ENCODE measurements around the gene CERT1. TPM values are rescaled to one million over a fixed set of nuclear protein-coding genes. Genes with fewer than 3 reads are reported as not detected.

The CERT1 gene
- total RNA-seq, 1 experiment from 2014 or later, result 50.2 TPM

DNA sequence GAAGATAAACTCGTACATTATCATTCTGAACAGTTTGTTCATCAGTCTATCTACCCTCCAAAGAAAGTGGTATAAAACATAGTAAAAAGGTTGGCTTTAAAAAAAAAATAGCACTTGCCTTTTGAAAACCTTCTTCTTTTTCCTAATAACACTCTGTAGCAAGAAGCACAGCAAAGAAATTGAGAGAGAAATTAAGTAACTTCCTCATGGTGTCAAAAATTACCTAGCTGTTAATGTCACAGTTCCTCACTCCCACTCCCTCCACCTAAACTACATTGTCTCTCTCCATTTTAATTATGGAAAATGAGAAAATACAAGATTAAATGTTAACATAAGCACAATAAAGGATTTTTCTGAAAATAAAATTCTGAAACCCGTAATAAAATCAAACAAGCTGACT is 72.2 kb downstream of the CERT1 start:
- H3K4me3 Mint-ChIP-seq, result no peak overlapping the region
- H2BK20ac ChIP-seq (ENCODE audit: low read depth, low read length, poor library complexity, severe bottlenecking), result no peak overlapping the region
- H3T11ph ChIP-seq (ENCODE audit: low read length), result no peak overlapping the region
- no peak for DNase-seq
- no peak overlapping the region for H3K18ac ChIP-seq (ENCODE audit: insufficient read length, low read depth, low read length)
- TF ChIP-seq, protein P1, sequence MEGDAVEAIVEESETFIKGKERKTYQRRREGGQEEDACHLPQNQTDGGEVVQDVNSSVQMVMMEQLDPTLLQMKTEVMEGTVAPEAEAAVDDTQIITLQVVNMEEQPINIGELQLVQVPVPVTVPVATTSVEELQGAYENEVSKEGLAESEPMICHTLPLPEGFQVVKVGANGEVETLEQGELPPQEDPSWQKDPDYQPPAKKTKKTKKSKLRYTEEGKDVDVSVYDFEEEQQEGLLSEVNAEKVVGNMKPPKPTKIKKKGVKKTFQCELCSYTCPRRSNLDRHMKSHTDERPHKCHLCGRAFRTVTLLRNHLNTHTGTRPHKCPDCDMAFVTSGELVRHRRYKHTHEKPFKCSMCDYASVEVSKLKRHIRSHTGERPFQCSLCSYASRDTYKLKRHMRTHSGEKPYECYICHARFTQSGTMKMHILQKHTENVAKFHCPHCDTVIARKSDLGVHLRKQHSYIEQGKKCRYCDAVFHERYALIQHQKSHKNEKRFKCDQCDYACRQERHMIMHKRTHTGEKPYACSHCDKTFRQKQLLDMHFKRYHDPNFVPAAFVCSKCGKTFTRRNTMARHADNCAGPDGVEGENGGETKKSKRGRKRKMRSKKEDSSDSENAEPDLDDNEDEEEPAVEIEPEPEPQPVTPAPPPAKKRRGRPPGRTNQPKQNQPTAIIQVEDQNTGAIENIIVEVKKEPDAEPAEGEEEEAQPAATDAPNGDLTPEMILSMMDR (conservative IDR thresholded peaks at IDR 0.05), result no peak
- no peak overlapping the region for H3K4me2 ChIP-seq (ENCODE audit: insufficient read depth, insufficient read length, low read length)
- 0 out of 7 replicates have a peak overlapping the region, but pooled peaks of 1 of the 3 experiments have one; percentile 64 for H3K27ac Mint-ChIP-seq
- no peak overlapping the region for H3K27ac ChIP-seq (ENCODE audit: insufficient read length, low read depth, low read length)
- no peak overlapping the region for H2BK12ac ChIP-seq (ENCODE audit: insufficient read length, low read depth, low read length)
- H2BK15ac ChIP-seq (ENCODE audit: low read depth, low read length), result no peak overlapping the region
- no peaks in the 10 kb centered on the region for H3K23me2 ChIP-seq (ENCODE audit: insufficient read length, low read depth, low read length, poor library complexity, severe bottlenecking)
- no peak overlapping the region for H2BK5ac ChIP-seq (ENCODE audit: insufficient read length, low read length)
- H4K5ac ChIP-seq (ENCODE audit: insufficient read length, low read depth, low read length), result no peak overlapping the region
- H3K79me1 ChIP-seq (ENCODE audit: insufficient read depth, low read depth, low read length, poor library complexity, severe bottlenecking), result peaks cover 2% of the 10 kb centered on the region
- no CpG with 5 or more reads among the region's 2 CpGs for WGBS (ENCODE audit: extremely low coverage, insufficient read length, low lambda C conversion rate)
- H3K4me1 ChIP-seq (ENCODE audit: insufficient read depth, low read length), result no peaks in the 10 kb centered on the region
- no peak overlapping the region for H2BK120ac ChIP-seq (ENCODE audit: low read depth, low read length, poor library complexity, severe bottlenecking)
- H3K4ac ChIP-seq (ENCODE audit: low read depth, low read length), result no peak overlapping the region
- no peaks in the 10 kb centered on the region for H3K4me1 Mint-ChIP-seq
- H3K9me3 Mint-ChIP-seq, result peaks cover 7 to 10% of the 10 kb centered on the region in 2 experiments; a peak in 4 of 5 replicates
- H3K56ac ChIP-seq (ENCODE audit: insufficient read length, low read depth, low read length), result no peak overlapping the region
- no peaks in the 10 kb centered on the region for H3K79me2 ChIP-seq (ENCODE audit: insufficient read depth, low read length)
- no peak overlapping the region for H3K9ac ChIP-seq (ENCODE audit: extremely low read depth, insufficient read length, low read length)
- H3K9me3 ChIP-seq (ENCODE audit: control insufficient read depth, low read depth, low read length), result no peaks in the 10 kb centered on the region
- H3K27me3 ChIP-seq (ENCODE audit: insufficient read depth, low read length), result no peaks in the 10 kb centered on the region
- H4K8ac ChIP-seq (replicated peaks; ENCODE audit: insufficient read length, low read depth, low read length), result no peak overlapping the region
- H3K14ac ChIP-seq (ENCODE audit: insufficient read depth, low read length), result no peak overlapping the region
- H2AFZ ChIP-seq (ENCODE audit: low read length), result no peak overlapping the region
- H2AK5ac ChIP-seq (ENCODE audit: insufficient read length, low read length), result no peak overlapping the region
- no peaks in the 10 kb centered on the region for H3K27me3 Mint-ChIP-seq (ENCODE audit: low read depth)
- H4K91ac ChIP-seq (ENCODE audit: insufficient read length, low read depth, low read length), result no peak overlapping the region
- H4K20me1 ChIP-seq (ENCODE audit: control insufficient read depth, insufficient read depth, insufficient read length), result peaks cover 2% of the 10 kb centered on the region
- H3K36me3 Mint-ChIP-seq (ENCODE audit: insufficient read depth in 1 of 3, low read depth in 3 of 3), result peaks cover 2 to 15% (median 6%) of the 10 kb centered on the region in 3 experiments; a peak in 4 of 7 replicates
- no peak overlapping the region for H3K23ac ChIP-seq (ENCODE audit: insufficient read length, low read depth, low read length)

Data from H9 (cell line).